HTERT RPE-1 (cell line): ENCODE data around the gene KCNN4.

Source experiments
- in situ Hi-C: fragments of 300-500 bp; cut with MboI; formaldehyde crosslinking; loops from 4 replicates; pipeline ENCODE4 v1.14.3; 2020; ENCODE audit warnings: low sequenced_read_pairs

Gene KCNN4

GRCh38 chr19:43799502-43800142 is 18.8 kb upstream of the KCNN4 start:
- in situ Hi-C loops, result no loop called here

DNA sequence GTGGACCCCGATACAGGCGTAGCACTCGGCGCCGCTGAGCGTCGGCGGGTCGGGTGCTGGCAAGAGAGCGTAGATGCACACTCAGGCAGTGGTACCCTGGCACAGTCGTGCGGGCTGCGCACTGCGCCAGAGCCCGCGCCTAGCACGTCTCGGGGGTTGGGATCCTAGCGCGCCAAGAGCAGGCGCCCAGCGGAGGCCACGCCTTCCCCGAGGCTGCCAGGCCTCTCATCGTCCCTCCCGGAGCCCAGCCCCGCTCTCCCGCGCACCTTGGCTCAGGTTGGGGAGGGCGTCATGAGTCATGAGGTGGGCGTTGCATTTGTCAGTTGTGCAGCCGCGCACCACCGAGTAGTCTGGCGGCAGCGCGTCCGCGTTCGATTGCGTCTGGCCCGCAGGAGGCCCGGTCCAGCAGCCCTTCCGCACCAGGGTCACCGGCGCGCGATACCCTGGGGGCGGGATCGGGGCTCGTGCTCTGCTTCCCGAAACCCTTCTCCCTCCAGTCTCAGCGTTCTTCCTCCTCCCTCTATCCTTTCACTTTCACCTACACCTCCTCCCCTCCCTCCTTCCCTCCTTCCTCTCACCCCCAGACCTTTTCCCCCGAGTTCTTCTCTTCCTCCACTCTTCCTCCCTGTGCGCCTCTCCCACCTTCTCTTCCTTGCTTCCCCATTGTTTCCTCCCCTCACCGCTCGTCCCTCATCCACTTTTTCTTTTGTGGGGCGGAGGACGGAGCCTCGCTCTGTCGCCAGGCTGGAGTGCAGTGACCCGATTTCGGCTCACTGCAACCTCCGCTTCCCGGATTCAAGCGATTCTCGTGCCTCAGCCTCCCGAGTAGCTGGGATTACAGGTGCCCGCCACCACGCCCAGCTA is 18.0 kb upstream of the KCNN4 start:
- in situ Hi-C loops, result no loop called here

- in situ Hi-C loops, result no loop called here
Measured at GRCh38 chr19:43798026-43798545, 17.3 kb upstream of the KCNN4 start.

DNA sequence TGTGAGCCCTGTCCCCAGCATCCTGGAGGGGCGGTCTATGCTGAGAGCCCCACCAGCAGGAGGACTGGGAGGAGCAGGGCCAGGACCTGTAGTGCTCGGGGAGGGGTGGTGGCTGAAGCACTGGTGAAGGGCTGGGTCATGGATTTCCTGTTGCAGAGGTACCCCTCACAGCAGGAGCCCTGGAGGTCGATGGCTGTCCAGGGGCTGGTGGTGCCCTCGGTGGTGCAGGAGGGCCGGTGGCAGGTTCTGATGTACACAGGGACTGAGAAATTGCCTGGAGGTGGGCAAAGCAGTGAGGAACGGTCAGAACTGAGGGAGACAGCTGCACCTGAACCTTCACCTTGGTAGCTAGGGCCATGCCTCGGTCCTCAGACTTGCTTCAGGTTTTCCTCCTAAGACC is 16.8 kb upstream of the KCNN4 start:
- in situ Hi-C loops, result no loop called here

DNA sequence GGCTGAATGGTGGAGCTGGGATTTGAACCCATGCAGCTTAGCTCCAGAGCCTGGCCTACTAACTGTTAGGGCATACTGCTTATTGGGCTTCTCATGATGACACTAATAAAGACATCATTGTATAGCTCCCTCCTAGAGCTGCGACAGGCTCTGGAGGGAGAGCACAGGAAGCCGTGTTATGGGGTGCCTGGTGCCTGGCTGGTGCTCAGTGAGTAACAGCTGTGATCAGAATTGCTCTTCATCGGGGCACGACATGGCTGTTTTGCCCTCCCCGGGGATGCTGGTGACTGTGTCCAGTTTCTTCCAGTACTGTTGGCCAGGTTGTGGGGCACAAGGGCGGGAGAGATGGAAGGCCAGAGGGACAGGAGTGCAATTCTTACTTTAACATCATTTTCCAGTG is 16.3 kb upstream of the KCNN4 start:
- in situ Hi-C loops, result no loop called here

- in situ Hi-C loops, result no loop called here
Measured at GRCh38 chr19:43790587-43790986, 9.8 kb upstream of the KCNN4 start.

DNA sequence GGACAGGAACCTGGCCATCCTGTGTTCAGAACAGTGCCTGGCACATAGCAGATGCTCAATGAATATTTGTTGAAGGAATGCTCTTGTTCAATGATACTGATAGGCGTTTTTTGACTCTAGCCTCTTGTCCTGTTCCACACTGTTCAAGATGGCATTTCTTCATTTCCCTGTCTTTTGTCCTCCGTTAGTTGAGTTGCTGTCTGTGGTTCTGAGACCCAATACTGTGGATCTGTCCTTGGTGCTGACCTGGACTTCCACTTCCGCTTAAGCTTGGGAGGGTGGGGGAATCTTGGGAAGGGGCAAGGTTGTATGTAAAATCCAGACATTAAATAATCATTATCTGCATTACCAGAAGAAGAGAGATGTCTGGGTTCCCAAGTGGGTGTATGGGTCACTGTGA is 8.3 kb upstream of the KCNN4 start:
- in situ Hi-C loops, result no loop called here

DNA sequence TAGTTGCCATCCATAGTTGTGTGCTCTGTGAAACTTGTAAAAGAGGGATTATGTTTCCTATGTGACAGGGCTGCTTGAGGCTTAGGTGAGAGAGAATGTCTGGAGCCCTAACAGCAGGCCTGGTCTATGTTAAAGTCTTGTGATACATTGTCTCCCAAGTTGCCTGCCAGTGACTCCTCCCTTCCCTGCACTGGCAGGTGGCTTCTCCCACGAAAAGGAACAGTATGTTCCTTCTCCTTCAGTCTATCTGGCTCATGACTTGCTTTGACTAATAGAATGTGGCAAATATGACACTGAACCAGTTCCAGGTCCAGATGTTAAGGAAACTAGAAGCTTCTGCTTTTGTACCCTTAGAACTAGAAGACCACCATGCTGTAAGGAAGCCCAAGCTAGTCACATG is 5.9 kb upstream of the KCNN4 start:
- in situ Hi-C loops, result no loop called here

DNA sequence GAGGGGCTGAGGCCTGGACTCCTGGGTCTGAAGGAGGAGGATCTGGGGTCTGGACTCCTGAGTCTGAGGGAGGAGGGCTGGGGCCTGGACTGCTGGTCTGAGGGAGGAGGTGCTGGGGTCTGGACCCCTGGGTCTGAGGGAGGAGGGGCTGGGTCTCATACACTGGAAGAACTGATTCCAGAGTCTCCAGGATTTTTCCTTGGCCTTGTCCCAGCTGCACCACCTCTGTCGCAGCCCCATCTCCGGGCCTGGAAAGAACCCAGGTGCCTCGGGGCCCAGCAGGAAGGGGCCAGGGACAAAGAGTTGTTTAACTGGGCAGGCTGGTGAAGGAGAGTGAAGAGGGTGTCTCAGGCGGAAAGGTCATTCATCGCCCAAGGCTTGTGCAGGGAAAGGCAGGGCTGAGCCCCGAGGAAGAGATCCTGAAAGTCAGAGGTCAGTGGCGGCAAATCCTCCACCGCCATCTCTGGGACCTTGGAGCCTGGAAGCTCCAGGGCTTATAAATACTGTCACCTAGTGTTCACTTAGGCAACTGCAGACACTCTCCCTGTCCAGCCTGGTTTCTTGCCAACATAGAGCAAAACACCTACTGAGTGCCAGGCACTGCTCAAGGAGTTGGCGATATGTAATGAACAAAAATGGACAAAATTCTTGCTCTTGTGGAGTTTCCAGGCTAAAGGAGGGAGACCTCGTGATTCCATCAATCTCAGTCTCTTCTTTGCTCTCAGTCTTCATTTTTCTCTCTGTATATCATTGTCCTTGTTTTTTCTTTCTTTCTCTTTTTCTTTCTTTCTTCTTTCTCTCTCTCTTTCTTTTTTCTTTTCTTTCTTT is 4.4 kb upstream of the KCNN4 start:
- in situ Hi-C loops, result no loop called here

- in situ Hi-C loops, result no loop called here
Measured at GRCh38 chr19:43784241-43784980, 3.6 kb upstream of the KCNN4 start.

DNA sequence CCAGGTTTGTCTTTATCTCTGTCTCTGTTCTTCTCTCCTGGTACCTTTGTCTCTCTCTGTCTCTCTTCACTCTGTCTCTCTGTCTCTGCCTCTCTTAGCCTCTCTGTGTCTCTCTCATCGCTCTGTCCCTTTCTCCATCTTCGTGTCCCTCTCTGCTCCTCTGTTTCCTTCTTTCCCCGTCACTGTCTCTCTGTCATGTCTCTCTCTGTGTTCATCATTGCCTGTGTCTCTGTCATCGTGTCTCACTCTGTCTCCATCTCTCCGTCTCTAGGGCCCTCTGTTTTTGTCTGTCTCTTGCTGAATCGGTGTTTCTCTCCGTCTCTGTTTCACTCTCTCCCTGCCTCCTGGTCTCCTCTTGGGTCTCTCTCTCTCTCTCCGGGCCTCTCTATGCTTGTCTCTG is 2.9 kb upstream of the KCNN4 start:
- in situ Hi-C loops, result no loop called here

GRCh38 chr19:43782689-43783231 is 2.0 kb upstream of the KCNN4 start:
- in situ Hi-C loops, result no loop called here

DNA sequence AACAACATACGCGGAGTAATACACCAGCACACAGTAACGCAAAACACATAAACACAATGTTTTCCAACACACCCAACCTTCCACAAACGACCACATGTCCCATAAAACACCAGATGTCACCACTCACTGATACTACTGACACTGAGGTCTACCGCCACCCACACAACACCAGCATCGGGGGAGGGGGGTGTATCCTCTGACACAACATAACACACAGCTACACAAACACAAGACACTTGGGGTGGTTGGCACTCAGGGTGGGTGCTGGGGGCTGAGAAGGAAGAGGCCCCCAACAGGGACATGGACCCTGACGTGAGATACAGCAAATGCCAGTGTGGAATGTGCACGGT is 1.5 kb upstream of the KCNN4 start:
- in situ Hi-C loops, result no loop called here

GRCh38 chr19:43781630-43782310 is 997 bp upstream of the KCNN4 start:
- in situ Hi-C loops, result no loop called here

DNA sequence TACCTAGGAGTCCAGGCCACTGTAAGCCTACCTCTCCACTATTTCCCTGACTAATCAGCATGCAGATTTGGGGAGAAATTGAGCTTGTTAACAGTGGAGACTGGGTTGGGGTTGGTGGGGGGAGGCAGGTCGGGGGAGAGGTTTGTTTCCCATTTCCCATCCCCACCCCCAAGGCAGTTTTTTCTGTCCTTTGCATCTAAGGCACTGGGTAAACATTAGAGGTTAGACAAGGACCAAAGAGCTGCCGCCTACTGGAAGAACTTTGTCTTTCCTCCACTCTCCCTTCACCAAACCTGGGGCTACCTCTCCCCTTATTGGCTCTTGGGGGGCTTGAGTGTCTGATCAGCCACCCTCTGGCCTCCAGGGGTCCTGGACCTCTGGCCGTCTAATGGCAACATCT is 953 bp downstream of the KCNN4 start:
- in situ Hi-C loops, result no loop called here

DNA sequence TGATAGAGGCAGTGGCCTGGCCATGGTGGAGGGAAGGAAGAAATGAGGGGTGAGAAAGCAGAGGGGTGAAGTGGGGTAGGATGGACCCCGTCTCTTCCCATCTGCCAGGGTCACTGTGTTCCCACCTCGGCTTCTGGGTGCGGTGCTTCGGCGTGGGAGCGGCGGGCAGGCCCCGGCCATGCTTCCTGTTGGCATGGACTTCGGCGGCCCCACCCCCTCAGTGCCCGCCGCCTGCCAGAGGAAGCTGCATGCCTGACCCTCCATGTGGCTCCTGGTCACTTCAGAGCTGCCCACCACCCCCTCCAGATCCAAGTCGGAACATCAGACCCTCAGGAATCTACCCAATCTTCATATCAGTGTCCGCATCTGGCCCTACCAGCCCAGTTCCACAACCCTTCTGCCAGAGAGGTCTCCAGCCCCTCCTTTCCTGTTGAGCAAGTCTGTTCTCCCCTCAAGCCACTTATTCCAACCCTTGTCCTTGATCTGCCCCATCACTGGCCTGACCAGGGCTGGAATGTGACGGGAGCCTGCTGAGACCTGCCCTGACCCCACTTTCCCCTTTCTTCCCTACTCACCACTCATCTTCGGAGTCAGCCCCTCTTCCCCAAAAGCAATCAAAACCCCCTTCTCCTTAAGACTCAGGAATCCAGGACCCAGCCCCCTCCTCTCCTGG is 1.5 kb downstream of the KCNN4 start:
- in situ Hi-C loops, result no loop called here

DNA sequence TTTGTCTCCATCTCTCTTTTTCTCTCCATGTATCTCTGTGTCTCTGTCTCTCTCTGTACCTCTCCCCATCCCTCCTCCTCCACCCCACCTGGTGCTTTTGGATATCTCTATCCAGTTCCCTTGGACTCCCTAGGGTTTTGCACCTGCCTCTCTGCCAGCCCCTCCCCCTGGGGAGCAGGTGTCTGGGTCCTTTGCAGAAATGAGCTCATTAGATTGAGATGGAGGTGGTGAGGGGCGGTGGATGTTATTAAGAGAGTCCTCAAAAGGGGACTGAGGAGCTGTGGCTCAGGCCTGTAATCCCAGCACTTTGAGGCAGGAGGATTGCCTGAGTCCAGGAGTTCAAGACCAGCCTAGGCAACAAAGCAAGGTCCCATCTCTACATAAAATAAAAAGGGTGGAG is 2.1 kb downstream of the KCNN4 start:
- in situ Hi-C loops, result no loop called here

- in situ Hi-C loops, result no loop called here
Measured at GRCh38 chr19:43777163-43777695, 3.5 kb downstream of the KCNN4 start.

GRCh38 chr19:43776286-43776685 is 4.5 kb downstream of the KCNN4 start:
- in situ Hi-C loops, result no loop called here
